GM18502 (cell line): ENCODE results near the gene CHAF1A.

Experiments
- ATAC-seq: cut with Tn5 transposase; IDR thresholded peaks from one replicate; pipeline ENCODE4 v1.9.1; 2021; ENCODE audit warnings: mild to moderate bottlenecking; ENCODE audit not compliant: unreplicated experiment, poor library complexity

CHAF1A gene

DNA sequence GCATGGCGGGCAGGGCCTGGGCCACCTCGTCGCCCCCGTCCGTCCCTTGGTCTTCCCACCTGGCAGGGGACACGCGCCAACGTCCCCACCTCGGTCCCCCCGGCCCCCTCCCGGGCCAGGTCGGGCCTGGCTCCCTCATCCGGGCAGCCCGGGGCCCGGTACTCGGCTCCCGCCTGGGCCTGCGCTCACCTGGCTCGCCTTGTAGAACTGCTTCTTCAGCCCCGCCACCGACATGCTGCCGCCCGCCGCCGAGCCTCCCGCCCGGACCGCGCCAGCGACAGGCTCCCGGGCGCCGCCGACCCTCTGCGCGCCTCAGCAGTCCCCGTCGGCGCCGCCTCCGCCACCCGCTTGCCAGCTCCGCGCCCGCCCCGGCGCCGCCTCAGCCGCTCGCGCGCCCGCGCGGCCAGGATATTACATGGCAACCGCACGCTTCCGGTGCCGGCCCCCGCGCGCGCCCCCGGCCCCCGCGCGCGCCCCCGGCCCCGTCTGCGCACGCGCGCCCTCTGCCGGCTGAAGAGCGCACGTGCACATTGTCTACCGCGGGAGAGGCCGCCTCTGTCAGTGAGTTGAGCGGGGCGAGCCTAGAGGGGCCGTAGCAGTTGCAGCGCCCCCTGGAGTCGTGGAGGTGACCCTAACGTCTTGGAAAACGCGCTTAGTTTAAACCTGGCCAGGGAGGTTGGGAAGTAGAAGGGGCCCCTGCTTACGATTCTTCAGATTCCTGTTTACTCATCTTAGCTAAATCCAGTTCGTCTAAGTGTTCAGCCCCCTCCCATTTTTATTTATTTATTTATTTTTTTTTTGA lies 2.1 kb upstream of the CHAF1A start, which contains the start of gene SH3GL1:
Gene SH3GL1, minus strand, starts transcription at position 413 of the 802 bp plus-strand sequence. Its CDS starts 179 bp downstream, at position 234.
- ATAC-seq = peak; percentile 57

DNA sequence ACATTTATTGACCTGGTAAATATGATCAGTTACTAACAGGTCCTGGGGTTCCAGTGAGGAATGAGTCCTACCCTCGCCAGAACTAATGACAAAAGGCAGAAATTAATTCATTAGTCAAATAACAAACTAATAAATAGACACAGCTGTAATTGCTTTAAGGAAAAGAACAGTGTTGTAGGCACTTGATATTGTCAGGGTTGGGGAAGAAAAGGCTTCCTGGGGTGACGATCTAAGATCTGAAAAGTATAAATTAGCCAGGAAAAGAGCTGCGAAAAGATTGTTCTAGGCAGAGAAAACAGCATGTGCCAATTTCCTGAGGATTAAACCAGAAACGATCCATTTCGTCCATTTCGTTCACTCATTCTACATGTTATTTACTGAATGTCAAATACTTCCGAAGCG lies 670 bp upstream of the CHAF1A start:
- no peak for ATAC-seq

DNA sequence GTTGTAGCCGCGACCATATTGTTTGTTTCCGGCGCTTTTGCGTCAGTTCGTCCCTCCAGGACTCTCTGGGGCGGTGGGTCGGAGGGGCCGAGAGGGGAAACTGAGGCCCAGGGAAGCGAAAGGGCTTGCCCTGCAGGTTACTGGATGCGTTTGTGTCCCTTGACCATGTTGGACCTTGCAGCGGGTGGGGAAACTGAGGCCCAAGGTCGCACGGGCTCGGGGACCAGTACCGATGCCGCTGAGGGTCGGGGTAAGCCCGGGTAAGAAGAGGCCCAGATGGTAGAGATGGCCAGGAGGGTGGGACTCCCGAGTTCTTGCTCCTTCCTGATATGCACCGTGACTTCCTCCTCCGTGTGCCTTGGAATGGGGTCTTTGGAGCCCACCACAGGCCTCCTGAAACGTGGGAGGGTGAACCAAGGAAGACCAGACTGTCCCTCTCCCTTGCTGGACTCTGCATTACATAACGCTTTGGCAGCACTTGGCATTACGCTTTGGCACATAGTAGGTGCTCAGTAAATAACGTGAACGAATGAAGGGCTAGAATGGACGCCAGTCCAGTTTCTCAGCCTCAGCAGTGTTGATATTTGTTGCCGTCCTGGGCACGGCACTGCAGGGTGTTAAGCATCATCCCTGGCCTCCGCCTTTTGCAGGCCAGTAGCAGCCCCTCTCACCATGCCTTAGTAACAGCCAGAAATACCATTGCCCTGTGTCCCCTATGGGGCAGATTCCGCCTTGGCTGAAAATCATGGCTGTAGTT lies 743 bp downstream of the CHAF1A start:
- no peak for ATAC-seq

DNA sequence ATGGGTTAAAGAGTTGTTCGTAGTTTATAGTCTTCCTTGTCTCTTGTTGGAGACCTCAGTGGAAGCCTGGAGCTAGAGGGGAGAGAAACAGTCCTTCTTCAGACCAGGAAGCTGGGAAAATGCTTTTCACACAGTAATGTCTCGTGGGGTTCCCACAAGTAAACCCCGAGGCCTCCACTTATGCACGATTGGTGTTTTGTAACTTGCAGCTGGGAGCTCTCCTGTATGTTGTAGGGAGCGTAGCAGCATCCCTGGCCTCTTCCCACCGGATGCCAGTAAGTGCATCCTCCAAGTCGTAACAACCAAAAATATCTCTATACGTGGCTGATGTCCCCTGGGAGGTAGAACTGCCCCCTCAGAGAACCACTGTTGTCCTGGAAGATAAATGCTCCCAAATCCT lies 3.5 kb downstream of the CHAF1A start:
- ATAC-seq = no peak

DNA sequence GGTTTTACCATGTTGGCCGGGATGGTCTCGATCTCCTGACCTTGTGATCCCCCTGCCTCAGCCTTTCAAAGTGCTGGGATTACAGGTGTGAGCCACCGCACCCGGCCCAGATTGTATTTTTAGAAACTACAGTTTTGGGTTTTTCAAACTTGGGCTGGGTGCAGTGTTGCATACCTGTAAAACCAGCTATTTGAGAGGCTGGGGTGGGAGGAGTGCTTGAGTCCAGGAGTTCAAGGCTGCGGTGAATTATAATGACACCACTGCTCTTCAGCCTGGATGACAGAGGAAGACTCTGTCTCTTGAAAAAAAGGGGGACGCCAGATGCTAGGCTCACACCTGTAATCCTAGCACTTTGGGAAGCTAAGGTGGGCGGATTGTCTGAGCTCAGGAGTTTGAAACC lies 4.2 kb downstream of the CHAF1A start:
- no peak for ATAC-seq

DNA sequence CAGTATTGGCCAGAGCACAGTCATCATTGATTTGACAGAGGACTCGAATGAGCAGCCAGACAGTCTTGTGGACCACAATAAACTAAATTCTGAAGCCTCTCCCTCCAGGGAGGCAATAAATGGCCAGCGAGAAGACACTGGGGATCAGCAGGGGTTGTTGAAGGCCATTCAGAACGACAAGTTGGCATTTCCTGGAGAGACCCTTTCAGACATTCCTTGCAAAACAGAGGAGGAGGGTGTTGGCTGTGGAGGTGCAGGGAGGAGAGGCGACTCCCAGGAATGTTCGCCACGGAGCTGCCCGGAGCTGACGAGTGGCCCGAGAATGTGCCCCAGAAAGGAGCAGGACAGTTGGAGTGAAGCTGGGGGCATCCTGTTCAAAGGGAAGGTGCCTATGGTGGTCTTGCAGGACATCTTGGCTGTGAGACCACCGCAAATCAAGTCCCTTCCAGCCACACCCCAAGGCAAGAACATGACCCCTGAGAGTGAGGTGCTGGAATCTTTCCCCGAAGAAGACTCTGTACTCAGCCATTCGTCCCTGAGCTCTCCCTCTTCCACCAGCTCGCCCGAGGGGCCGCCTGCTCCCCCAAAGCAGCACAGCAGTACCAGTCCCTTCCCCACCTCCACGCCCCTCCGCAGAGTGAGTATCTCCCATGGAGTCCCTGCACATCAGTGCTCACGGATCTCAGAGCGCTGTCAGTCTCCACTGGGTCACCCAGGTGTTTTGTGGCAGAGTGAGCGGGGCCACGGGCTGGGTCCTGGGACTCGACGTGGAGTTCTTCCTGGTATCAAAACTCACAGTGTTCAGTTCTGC lies 6.9 kb downstream of the CHAF1A start:
- ATAC-seq = no peak

DNA sequence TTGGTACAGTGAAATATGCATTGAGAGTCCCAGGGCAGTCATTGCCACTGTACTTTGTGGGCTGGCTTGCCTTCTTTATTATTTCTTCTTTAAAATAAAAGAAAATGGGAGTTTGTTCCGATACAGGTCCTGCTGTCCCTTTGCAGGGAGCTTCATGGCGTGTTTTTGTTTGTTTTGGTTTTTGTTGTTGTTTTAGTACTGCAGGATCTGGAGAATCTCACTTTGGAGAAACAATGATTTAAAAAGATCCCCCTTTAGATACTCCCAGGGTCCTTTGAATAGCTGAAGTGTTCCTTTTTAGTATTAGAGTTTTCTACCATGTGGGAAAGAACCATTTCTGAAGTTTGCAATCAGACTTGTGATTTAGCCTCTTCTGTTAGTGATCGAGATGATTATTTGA lies 11.1 kb downstream of the CHAF1A start:
- no peak for ATAC-seq

DNA sequence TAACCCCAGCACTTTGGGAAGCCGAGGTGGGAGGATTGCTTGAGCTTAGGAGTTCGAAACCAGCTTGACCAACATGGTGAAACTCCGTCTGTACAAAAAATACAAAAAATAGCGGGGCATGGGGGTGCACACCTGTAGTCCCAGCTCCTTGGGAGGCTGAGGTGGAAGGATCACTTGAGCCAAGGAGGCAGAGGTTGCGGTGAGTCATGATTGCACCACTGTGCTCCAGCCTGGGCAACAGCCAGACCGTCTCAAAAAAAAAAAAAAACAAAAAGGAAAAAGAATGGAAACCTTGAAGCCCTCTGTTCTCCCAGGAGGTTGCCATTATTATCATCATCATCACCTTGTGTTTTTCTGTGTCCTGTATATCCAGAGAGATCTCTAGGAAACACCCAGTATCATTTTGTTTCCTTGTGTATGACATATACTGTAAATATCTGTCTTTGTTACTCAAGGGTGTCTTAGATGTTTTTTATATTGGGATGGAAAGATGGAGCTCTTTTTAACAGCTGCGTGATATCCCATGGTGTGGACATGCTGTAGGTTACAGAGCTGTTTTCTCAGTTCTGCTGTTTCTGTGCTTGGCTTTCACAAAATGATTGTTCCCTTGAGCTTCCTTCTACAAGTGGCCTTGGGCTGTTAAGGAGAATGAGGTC lies 11.8 kb downstream of the CHAF1A start:
- no peak for ATAC-seq

DNA sequence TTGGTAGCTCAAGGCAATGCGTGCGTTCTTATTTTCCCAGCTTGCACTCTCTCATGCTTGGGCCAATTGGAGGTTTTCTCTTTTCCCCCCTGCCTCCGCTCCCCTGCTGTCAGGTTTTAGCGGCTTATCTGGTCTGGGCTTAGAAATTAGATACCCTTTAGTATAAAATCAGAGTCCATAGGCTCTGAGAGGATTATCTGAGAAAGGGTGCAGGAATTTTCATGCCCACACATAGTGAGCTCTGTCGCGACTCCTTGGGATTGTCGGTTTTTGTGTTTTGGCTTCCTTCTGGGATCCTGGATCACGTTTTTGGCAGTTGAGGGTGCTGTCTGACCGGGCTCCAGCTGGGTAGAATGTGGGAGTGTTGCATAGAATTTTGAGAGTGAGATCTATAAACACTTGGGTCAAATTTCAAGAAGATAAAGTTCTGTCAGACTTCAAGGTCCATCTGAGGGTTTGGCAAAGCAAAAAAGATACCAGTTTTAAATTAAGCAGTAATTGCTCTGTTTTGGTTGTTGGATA lies 12.4 kb downstream of the CHAF1A start:
- ATAC-seq = no peak

DNA sequence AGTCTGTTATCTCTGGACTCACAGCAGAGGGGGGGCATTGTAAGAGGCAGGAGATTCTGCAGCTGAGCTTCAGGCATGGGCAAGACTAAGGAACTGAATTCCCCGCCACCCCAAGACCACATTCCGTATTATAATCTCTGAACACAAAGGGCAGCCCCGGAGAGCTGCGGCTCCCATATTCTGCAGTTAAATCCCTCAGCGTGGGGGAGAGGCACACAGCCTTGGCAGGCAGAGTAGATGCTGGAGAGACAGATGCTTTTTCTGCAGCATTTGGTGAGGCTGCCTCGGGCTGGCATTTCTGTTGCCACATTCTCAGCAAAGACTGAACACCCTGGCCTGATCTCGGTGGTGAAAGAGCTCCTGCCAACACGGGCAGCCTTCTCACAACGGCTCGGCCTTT lies 12.9 kb downstream of the CHAF1A start:
- ATAC-seq = no peak

DNA sequence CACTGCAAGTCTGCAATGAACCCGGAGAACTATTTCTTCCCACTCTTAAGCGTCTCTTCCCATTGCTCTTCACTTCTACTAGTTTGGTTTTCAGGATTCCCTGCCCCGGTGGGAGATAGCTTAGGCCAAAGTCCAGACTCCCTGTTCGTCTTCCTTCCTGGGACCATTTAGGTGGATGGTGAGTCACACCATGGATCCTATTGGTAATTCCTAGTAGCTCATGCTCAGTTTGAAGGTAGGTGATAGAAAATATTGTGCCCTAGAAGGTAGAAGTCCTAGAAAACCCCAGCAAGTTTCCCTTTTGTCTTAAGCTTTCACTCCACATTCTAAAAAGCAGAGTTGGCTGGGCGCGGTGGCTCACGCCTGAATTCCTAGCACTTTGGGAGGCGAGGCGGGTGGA lies 13.8 kb downstream of the CHAF1A start:
- no peak for ATAC-seq

DNA sequence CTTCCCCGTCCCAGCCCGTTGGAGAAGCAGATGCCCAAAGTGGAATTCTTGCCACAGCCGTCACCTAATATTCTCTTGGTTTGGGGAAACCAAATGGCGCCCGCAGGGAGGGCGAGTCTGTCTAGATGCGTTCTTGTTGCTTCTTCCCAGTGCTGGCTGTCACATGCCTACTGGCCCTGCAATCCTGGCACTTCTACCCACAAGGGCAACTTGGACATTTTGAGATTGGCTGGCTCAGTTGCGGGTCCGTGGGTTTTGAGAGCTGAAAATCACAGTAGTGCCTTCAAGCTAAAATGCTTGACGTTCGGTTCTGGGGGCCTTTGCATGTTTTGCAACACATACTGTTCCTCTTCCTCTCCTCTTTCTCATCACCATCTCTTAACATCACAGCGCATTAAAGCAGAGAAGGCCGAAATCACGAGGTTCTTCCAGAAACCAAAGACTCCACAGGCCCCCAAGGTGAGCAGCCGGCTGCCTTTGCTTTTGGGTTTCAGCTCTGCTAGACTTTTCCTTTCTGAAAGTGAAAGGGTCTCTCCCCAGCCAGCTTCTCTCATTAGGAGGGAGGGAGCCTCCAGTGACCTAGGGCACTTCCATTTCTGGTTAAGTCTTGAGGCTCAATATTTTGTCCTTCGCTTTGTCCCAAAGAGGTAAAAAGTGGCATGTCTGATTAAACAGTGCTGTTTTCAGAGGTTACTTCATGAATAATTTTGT lies 21.1 kb downstream of the CHAF1A start:
- ATAC-seq = no peak

DNA sequence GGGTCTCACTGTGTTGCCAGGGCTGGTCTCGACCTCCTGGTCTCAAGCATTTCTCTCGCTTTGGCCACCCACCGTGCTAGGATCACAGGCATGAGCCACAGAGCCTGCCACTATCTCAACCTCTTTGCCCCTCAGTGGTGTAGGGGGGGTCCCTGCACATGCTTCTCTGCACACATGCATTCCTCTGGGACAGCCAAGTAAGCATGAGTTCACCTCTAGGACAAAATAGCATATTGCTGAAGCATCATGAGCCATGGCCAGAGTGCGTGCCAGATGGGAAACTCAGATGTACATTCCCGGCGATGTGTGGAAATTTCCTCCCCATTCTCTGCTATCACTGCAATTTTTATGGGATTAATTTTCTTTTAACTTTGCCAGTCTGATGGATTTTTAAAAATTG lies 23.1 kb downstream of the CHAF1A start:
- no peak for ATAC-seq

DNA sequence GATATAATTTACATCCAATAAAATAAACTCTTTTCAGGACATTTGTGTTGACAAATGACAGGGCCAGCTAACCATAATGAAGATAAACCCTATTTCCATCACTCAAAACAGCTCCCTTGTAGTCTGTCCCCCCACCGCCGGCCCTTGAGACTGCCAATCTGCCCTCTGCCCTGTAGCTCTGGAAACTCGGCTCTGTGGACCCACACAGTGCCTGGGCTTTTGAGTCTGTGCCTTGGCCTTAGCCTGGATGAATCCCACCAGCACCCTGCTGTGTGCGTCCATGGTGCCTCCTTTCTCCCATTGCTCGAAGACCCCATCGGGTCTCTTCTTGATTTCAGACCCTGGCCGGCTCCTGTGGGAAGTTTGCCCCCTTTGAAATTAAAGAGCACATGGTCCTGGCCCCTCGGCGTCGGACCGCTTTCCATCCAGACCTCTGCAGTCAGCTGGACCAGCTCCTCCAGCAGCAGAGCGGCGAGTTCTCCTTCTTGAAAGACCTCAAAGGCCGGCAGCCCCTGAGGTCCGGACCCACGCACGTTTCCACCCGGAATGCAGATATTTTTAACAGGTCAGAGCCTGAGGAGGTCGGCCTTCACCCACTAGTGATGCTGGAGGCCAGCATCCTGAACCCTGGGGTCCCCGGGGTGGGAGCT lies 26.0 kb downstream of the CHAF1A start:
- no peak for ATAC-seq

DNA sequence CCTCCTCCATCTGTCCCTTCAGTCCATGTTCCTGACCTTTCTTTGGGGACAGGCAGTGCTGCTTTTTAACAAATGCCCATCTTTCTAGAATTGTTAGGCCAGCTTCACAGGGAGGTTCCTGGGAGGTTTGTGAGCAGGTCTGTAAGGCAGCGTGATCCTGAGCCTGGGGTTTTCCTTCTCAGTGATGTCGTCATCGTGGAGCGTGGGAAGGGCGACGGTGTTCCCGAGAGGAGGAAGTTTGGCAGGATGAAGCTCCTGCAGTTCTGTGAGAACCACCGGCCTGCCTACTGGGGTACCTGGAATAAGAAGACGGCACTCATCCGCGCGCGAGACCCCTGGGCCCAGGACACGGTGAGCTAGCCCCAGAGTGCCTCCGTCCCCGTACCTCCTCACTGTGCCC lies 26.8 kb downstream of the CHAF1A start:
- ATAC-seq = no peak

DNA sequence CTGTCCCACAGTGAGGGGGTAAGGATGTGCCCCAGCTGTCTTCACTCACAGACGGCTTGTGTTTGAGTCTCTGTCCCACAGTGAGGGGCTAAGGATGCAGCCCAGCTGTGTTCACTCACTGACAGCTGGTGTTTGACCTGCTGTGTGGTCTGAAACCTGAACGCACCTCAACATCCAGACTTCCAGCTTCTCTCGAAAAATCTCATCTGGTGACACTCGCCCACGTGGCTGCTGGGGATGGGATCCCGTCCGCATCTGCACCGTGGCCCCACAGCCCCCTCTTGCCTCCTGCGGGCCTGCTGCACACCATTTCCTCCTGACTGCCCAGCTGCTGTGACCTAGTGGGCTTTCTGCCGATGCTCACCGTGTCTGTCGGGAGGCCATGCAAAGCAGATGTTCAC lies 27.3 kb downstream of the CHAF1A start:
- no peak for ATAC-seq

DNA sequence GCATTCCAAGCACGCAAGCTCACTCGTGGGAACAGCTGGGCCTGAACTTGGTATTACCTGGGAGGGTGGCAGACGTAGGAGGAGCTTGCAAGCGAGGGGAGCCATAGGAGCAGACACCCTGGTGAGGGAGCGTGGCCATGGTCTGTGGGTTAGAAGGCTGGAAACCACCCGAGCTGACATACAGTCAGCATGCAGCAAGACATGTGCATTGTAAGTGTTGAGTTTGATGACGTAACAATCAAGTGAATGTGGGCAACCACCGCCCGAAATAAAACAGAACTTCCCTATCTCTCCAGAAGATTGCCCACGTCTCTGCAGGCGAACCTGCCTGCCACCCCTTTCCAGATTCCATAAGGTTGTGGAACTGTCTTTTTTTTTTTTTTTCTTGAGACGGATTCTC lies 28.3 kb downstream of the CHAF1A start:
- no peak for ATAC-seq

DNA sequence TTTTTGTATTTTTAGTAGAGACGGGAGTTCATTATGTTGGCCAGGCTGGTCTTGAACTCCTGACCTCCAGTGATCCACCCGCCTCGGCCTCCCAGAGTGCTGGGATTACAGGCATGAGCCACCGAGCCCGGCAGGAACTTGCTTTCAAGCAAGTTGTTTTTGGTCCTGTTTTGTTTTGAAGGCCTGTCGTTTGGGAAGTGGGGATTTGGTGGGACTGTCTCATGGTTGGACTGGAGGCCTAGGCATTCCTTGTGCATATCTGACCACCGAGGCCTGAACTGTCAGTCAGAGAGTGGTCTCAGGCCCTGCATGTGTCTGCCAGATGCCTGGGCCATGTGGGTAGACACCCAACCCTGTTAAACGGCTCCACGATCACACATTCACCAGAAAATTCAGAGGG lies 28.9 kb downstream of the CHAF1A start:
- no peak for ATAC-seq
